H1 (cell line): Measurements from ENCODE around the gene PCID2.

Experiments
- EP300 ChIP-seq, 2 experiments: IDR thresholded peaks; 1 replicate in 1 of 2; 2 replicates in 1 of 2; pipeline ENCODE4 v1.6.1; 2011 to 2012; ENCODE audit warnings: low read depth in 2 of 2, low read length in 2 of 2, mild to moderate bottlenecking in 2 of 2, borderline replicate concordance in 1 of 2, inconsistent platforms in 1 of 2, moderate library complexity in 1 of 2
- JUN ChIP-seq: IDR thresholded peaks from 2 replicates; pipeline ENCODE4 v1.6.1; 2011; ENCODE audit warnings: low read depth, mild to moderate bottlenecking, improper control_type of control experiment, low read length
- KDM5A ChIP-seq: fragments of 200-600 bp; IDR thresholded peaks from 2 replicates; pipeline ENCODE4 v1.7.1; 2012; ENCODE audit warnings: mild to moderate bottlenecking, low read length, inconsistent platforms, mixed read lengths
- NRF1 ChIP-seq: IDR thresholded peaks from 2 replicates; pipeline ENCODE4 v1.6.1; 2011; ENCODE audit warnings: mild to moderate bottlenecking, low read depth, low read length, improper control_type of control experiment
- POLR2A ChIP-seq, 2 experiments: IDR thresholded peaks; 1 replicate in 1 of 2; 2 replicates in 1 of 2; pipeline ENCODE4 v1.6.1; 2011; ENCODE audit warnings: low read depth in 2 of 2, low read length in 2 of 2, mild to moderate bottlenecking in 2 of 2; ENCODE audit errors: control extremely low read depth in 1 of 2
- RAD21 ChIP-seq, 2 experiments: IDR thresholded peaks in 1 of 2; conservative IDR thresholded peaks in 1 of 2; 2 replicates each; pipeline ENCODE4 v1.6.1; 2011; ENCODE audit warnings: low read depth in 2 of 2, low read length in 2 of 2, improper control_type of control experiment in 1 of 2, inconsistent platforms in 1 of 2, mild to moderate bottlenecking in 1 of 2, moderate library complexity in 1 of 2
- RBBP5 ChIP-seq: IDR thresholded peaks from 2 replicates; pipeline ENCODE4 v1.7.1; 2012; ENCODE audit warnings: low read depth, mild to moderate bottlenecking, inconsistent platforms, low read length, moderate library complexity, borderline replicate concordance
- RFX5 ChIP-seq: IDR thresholded peaks from 2 replicates; pipeline ENCODE4 v1.6.1; 2011; ENCODE audit warnings: low read depth, low read length, improper control_type of control experiment, borderline replicate concordance
- SAP30 ChIP-seq: fragments of 300-600 bp; sonication (generic); IDR thresholded peaks from 2 replicates; pipeline ENCODE4 v1.7.1; 2012; ENCODE audit warnings: low read length, moderate library complexity, mild to moderate bottlenecking, inconsistent platforms; ENCODE audit not compliant: insufficient read depth, insufficient replicate concordance
- SP1 ChIP-seq: IDR thresholded peaks from 2 replicates; pipeline ENCODE4 v1.6.1; 2011; ENCODE audit warnings: low read depth, low read length
- ZNF274 ChIP-seq: IDR thresholded peaks from 2 replicates; pipeline ENCODE4 v1.7.0; 2012; ENCODE audit warnings: low read length, borderline replicate concordance; ENCODE audit errors: extremely low read depth
- TF ChIP-seq, protein P1 (sequence below), 3 experiments: IDR thresholded peaks; 1 replicate in 2 of 3; 2 replicates in 1 of 3; pipeline versions ENCODE4 v1.5.1 to v1.6.1; 2011; ENCODE audit warnings: low read length in 3 of 3, mild to moderate bottlenecking in 3 of 3, inconsistent platforms in 2 of 3, low read depth in 1 of 3, moderate library complexity in 1 of 3; ENCODE audit not compliant: insufficient read depth in 1 of 3; ENCODE audit errors: control extremely low read depth in 1 of 3

DNA sequence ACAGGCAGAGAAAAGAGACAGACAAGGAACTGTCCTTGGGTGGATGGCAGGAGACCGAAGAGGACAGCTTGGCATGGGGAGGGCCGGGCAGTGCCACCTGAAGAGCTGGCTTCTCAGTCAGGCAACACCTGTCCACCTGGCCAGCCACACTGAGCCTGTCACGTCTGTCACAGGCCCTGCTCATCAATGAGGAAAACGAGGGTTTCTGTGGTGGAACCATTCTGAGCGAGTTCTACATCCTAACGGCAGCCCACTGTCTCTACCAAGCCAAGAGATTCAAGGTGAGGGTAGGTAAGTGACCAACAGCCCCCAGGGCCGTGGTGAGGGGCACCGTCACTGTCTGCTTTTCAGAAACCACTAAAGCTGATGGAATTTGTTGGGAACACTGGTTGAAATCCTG is 61.3 kb downstream of the PCID2 start:
- TF ChIP-seq, protein P1, sequence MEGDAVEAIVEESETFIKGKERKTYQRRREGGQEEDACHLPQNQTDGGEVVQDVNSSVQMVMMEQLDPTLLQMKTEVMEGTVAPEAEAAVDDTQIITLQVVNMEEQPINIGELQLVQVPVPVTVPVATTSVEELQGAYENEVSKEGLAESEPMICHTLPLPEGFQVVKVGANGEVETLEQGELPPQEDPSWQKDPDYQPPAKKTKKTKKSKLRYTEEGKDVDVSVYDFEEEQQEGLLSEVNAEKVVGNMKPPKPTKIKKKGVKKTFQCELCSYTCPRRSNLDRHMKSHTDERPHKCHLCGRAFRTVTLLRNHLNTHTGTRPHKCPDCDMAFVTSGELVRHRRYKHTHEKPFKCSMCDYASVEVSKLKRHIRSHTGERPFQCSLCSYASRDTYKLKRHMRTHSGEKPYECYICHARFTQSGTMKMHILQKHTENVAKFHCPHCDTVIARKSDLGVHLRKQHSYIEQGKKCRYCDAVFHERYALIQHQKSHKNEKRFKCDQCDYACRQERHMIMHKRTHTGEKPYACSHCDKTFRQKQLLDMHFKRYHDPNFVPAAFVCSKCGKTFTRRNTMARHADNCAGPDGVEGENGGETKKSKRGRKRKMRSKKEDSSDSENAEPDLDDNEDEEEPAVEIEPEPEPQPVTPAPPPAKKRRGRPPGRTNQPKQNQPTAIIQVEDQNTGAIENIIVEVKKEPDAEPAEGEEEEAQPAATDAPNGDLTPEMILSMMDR (IDR thresholded peaks at IDR 0.05; ENCODE audit: control extremely low read depth in 1 of 3, insufficient read depth in 1 of 3, low read depth in 1 of 3, low read length in 3 of 3): no peak
- no peak for TF ChIP-seq RFX5
- TF ChIP-seq RBBP5: no peak
- TF ChIP-seq SP1: no peak
- TF ChIP-seq SAP30: no peak
- no peak for TF ChIP-seq ZNF274
- no peak for TF ChIP-seq JUN
- TF ChIP-seq NRF1: no peak
- TF ChIP-seq KDM5A: no peak
- no peak for TF ChIP-seq RAD21 (IDR thresholded peaks at IDR 0.05 in 1 of 2, conservative IDR thresholded peaks at IDR 0.05 in 1 of 2; ENCODE audit: low read depth in 2 of 2, low read length in 2 of 2)
- TF ChIP-seq POLR2A (IDR thresholded peaks at IDR 0.05; ENCODE audit: control extremely low read depth in 1 of 2, low read depth in 2 of 2, low read length in 2 of 2): no peak
- TF ChIP-seq EP300 (IDR thresholded peaks at IDR 0.05; ENCODE audit: borderline replicate concordance in 1 of 2, low read depth in 2 of 2, low read length in 2 of 2): no peak
